ENCODE measurements around the gene SUPT3H.

GRCh38 chr6:45184040-45184439 is 193.7 kb downstream of the SUPT3H start:
- TF ChIP-seq RAD21 (IDR thresholded peaks at IDR 0.05; ENCODE audit: low read depth) (no peak), EP300 (IDR thresholded peaks at IDR 0.05; ENCODE audit: borderline replicate concordance) (no peak), CEBPB (IDR thresholded peaks at IDR 0.05) (no peak), YY1 (IDR thresholded peaks at IDR 0.05; ENCODE audit: low read depth) (no peak), TAF1 (IDR thresholded peaks at IDR 0.05; ENCODE audit: low read depth) (no peak), NFIC (IDR thresholded peaks at IDR 0.05) (no peak), USF1 (IDR thresholded peaks at IDR 0.05) (no peak), TCF12 (IDR thresholded peaks at IDR 0.05; ENCODE audit: low read depth) (no peak), TEAD4 (IDR thresholded peaks at IDR 0.05) (no peak), ZBTB7A (IDR thresholded peaks at IDR 0.05; ENCODE audit: low read depth) (no peak), FOXM1 (IDR thresholded peaks at IDR 0.05; ENCODE audit: borderline replicate concordance, low read depth) (no peak), EGR1 (IDR thresholded peaks at IDR 0.05) (no peak)
- TF ChIP-seq, protein P1, sequence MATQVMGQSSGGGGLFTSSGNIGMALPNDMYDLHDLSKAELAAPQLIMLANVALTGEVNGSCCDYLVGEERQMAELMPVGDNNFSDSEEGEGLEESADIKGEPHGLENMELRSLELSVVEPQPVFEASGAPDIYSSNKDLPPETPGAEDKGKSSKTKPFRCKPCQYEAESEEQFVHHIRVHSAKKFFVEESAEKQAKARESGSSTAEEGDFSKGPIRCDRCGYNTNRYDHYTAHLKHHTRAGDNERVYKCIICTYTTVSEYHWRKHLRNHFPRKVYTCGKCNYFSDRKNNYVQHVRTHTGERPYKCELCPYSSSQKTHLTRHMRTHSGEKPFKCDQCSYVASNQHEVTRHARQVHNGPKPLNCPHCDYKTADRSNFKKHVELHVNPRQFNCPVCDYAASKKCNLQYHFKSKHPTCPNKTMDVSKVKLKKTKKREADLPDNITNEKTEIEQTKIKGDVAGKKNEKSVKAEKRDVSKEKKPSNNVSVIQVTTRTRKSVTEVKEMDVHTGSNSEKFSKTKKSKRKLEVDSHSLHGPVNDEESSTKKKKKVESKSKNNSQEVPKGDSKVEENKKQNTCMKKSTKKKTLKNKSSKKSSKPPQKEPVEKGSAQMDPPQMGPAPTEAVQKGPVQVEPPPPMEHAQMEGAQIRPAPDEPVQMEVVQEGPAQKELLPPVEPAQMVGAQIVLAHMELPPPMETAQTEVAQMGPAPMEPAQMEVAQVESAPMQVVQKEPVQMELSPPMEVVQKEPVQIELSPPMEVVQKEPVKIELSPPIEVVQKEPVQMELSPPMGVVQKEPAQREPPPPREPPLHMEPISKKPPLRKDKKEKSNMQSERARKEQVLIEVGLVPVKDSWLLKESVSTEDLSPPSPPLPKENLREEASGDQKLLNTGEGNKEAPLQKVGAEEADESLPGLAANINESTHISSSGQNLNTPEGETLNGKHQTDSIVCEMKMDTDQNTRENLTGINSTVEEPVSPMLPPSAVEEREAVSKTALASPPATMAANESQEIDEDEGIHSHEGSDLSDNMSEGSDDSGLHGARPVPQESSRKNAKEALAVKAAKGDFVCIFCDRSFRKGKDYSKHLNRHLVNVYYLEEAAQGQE (IDR thresholded peaks at IDR 0.05; ENCODE audit: low read depth), result no peak
- TF ChIP-seq, protein P2, sequence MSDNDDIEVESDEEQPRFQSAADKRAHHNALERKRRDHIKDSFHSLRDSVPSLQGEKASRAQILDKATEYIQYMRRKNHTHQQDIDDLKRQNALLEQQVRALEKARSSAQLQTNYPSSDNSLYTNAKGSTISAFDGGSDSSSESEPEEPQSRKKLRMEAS (IDR thresholded peaks at IDR 0.05), result no peak
